C4-2B (cell line): ENCODE results near the gene SMPX.

ENCODE experiments used
- ZFX ChIP-seq: fragments of 450-650 bp; IDR thresholded peaks from 2 replicates; pipeline ENCODE4 v1.6.1; 2017
- TF ChIP-seq, protein P1 (sequence below): fragments of 450-650 bp; conservative IDR thresholded peaks from 2 replicates; pipeline ENCODE4 v1.5.1; 2017; ENCODE audit warnings: mild to moderate bottlenecking

DNA sequence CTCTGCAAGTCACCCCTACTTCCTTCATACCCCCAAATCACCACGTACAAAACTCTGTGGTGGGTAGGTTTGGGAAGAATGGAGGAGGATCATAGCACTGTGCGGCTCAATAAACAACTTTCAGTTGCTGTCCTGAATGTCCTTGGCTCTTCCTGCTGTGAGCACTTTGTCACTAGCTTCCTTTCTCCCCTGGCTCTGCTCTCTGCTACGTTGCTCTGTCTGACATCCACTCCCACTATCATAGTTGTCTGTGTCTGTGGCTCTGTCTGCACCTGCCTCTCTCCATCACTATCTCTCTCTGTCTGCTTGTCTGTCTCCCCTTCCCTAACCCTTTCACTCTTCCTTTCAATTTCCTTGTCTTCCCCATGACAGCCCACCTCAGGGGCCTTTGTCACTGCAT lies 21.2 kb upstream of the SMPX start:
- TF ChIP-seq, protein P1, sequence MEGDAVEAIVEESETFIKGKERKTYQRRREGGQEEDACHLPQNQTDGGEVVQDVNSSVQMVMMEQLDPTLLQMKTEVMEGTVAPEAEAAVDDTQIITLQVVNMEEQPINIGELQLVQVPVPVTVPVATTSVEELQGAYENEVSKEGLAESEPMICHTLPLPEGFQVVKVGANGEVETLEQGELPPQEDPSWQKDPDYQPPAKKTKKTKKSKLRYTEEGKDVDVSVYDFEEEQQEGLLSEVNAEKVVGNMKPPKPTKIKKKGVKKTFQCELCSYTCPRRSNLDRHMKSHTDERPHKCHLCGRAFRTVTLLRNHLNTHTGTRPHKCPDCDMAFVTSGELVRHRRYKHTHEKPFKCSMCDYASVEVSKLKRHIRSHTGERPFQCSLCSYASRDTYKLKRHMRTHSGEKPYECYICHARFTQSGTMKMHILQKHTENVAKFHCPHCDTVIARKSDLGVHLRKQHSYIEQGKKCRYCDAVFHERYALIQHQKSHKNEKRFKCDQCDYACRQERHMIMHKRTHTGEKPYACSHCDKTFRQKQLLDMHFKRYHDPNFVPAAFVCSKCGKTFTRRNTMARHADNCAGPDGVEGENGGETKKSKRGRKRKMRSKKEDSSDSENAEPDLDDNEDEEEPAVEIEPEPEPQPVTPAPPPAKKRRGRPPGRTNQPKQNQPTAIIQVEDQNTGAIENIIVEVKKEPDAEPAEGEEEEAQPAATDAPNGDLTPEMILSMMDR, result no peak
- TF ChIP-seq ZFX, result no peak
